HK-2 (cell line): Measurements from ENCODE around the gene RMDN3.

Source experiments
- DNase-seq: peaks from one replicate; pipeline ENCODE4 v3.0.0-alpha.2; 2018; ENCODE audit not compliant: unreplicated experiment

RMDN3 gene

DNA sequence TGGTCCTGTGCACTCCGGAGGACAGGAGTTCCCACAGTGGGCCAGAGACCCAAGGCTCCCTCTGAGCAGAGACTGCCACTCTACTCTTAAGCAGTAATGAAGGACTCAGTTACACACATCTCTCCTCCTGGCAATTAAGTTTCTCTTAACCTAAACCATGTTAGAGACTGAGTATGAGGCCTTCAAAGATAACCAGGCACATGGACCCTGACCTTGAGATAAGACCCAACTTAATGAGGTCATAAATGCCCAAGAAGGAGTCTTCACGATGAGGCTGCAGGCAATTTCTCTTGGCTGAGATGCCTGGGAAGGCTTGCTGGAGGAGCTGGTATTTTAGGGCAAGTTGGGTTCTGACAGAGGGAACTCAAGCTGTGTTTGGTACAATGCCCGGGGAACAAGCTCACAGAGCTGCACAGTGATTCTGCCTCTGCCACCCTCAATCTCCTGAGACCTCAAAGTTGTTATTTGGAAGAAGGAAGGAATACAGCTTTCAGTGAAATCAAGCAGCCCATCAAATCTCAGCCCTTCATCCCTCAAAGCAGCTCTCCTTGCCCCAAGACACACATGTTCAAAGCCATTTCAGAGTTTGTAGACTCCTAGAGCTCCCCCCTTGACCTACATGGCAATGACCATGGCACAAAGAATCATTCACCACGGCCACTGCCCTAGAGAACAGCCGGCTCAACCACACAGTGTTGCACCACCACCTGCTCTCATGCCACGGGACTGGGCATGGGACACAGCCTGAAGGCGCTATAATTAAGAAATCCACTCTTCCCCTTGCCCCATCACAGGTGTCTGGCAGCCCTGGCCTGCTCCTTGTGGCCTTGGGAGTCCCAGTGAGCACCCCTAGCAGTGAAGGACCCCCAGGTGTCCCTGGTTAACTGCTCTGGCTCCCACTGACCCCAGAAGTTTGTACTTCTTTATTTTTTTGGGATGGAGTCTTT is 7.1 kb downstream of the RMDN3 start:
- DNase-seq: no peak

- no peak for DNase-seq
Measured at GRCh38 chr15:40746916-40747418, 8.1 kb downstream of the RMDN3 start.

- DNase-seq: no peak
Measured at GRCh38 chr15:40744815-40745152, 10.3 kb downstream of the RMDN3 start.

GRCh38 chr15:40743921-40744814 is 10.9 kb downstream of the RMDN3 start:
- DNase-seq: peak; percentile 45

- no peak for DNase-seq
Measured at GRCh38 chr15:40743485-40743901, 11.6 kb downstream of the RMDN3 start.

- no peak for DNase-seq
Measured at GRCh38 chr15:40739854-40740253, 15.2 kb downstream of the RMDN3 start.

GRCh38 chr15:40739047-40739446 is 16.0 kb downstream of the RMDN3 start:
- no peak for DNase-seq

- no peak for DNase-seq
Measured at GRCh38 chr15:40737048-40737447, 18.0 kb downstream of the RMDN3 start.

DNA sequence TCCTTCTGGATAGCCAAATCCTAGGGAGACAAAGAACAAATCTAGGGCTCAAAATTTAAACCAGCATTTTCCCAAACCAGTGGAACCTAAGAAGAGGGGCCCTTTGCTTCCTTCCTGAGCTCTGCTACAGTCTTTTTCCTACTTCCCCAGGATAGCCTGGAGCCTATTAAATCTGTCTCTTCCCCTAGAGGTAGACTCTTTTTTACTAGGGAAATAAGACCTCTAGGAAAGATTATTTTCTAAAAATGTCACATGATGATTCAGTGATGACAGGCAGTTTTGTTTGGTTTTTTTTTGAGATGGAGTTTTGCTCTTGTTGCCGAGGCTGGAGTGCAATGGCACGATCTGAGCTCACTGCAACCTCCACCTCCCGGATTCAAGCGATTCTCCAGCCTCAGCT is 18.5 kb downstream of the RMDN3 start:
- DNase-seq: no peak

GRCh38 chr15:40731034-40731433 is 24.0 kb downstream of the RMDN3 start:
- no peak for DNase-seq

GRCh38 chr15:40723919-40724318 is 31.1 kb downstream of the RMDN3 start:
- DNase-seq: no peak

GRCh38 chr15:40722934-40723333 is 32.1 kb downstream of the RMDN3 start:
- DNase-seq: no peak

DNA sequence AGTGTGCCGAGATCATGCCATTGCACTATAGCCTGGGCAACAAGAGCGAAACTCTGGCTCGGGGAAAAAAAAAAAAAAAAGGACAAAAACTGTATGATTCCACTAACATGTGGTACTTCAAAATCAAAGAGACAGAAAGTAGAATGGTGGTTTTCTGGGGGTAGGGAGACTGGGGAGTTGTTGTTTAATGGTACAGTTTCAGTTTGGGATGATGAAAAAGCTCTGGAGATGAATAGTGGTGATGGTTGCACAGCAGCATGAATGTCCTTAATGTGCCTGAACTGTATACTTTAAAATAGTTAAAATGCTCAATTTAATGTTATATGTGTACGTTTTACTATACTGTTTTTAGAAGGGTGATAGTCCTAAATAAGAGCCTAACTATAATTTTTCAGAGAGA is 32.7 kb downstream of the RMDN3 start:
- DNase-seq: no peak

GRCh38 chr15:40721701-40722100 is 33.4 kb downstream of the RMDN3 start:
- DNase-seq: no peak

DNA sequence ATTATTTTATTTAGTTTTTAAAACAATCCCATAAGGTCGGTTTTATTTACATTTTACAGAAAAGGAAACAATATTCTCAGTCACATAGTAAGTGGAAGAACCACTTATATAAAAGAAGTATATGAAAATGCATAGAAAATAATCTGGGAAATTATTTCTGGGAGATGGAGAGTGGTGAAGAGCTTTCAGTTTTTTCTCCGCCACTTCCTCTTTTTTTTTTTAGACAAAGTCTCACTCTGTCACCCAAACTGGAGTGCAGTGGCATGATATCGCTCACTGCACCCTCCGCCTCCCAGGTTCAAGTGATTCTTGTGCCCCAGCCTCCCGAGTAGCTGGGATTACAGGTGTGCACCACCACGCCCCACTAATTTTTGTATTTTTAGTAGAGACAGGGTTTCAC is 38.9 kb downstream of the RMDN3 start:
- DNase-seq: no peak

DNA sequence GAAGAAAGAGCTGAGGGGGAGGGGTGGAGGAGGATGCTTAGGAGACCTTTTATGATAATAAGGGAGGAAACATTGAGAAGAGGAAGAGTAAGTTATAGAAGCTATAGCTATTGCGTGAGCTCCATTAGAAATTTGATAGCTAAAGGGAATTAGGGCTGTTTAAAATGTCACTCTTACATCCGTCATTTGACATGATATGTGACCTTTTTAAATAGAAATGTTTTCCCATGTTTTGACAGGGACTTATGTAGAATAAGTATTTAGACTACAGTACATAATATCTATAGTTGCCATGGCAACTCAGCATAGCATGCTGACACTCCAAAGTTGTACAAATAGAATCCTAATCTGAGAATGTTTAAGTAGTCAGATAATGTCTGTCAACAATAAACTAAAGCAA is 40.9 kb downstream of the RMDN3 start:
- no peak for DNase-seq

DNA sequence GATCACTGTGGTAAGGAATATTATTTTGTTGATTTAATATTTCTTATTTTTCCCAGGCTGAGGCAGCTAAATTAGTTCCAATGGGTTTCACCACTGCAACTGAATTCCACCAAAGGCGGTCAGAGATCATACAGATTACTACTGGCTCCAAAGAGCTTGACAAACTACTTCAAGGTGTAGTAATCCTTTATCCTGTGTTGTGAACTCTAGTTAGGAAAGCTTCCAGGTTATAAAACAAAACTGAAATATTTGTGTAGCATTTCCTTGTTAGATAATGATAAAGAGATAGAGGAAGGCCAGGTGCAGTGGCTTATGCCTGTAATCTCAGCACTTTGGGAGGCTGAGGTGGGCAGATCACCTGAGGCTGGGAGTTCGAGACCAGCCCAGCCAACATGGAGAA is 48.9 kb downstream of the RMDN3 start:
- no peak for DNase-seq

DNA sequence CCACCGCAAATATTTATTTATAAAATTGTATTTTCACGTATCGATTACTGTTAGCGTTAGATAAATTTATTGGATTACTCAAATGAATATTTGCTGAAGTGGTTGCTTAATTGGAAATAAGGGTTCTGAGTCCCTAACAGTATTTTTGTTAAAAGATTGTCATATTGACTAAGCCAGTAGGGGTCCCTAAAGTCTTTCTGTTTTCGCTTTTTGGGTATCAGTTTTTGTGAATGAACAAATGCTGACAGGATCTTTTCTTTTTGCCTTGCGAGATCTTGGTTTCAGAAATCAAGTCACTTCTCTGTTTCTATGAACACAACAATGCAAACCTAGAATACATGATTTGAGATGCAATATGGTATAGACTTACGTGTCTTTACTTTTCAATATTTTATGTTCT is 53.0 kb downstream of the RMDN3 start:
- no peak for DNase-seq

GRCh38 chr15:40697916-40698315 is 57.1 kb downstream of the RMDN3 start:
- no peak for DNase-seq

- DNase-seq: no peak
Measured at GRCh38 chr15:40696228-40696627, 58.8 kb downstream of the RMDN3 start.

GRCh38 chr15:40695469-40695890 is 59.6 kb downstream of the RMDN3 start:
- peak; percentile 36 for DNase-seq

DNA sequence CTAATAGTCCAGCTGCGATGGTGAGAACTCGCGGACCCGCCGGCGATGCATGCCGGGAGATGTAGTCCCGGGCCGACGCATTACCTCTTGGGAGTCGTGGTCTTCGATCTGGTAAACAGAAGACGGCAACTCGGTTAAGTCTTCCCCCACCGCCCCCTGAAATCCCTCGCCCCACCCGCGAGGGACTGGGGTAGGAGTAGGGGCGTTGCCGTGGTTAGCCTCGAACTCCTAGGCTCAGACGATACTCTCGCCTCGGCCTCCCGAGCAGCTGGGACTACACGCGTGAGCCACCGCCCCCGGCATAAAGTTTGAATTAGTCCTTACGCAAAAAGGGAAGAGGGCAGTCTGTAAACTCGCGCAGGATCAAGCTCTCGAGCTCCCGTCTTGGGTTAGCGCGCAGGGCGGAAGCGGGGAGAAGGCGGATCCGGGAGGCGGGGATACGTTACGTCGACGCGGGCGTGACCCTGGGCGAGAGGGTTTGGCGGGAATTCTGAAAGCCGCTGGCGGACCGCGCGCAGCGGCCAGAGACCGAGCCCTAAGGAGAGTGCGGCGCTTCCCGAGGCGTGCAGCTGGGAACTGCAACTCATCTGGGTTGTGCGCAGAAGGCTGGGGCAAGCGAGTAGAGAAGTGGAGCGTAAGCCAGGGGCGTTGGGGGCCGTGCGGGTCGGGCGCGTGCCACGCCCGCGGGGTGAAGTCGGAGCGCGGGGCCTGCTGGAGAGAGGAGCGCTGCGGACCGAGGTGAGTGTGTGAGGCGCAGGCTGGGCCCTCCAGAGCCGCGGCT is 60.2 kb downstream of the RMDN3 start, which contains the start of gene RAD51:
TSS of gene RAD51 (plus strand) at position 487 of the 781 bp plus-strand sequence. CDS start 3,585 bp downstream, outside the sequence.
- peak; percentile 84 for DNase-seq
